ENCODE results near the gene POLD1. TPM values are rescaled to one million over a fixed set of nuclear protein-coding genes. Genes with fewer than 3 reads are reported as not detected.

POLD1 gene
- total and polyA plus RNA-seq, 2 of the 13 experiments (the other 11 are each of a cell fraction or from before 2014, with no cell fraction given), result 17.4 to 54.0 TPM

DNA sequence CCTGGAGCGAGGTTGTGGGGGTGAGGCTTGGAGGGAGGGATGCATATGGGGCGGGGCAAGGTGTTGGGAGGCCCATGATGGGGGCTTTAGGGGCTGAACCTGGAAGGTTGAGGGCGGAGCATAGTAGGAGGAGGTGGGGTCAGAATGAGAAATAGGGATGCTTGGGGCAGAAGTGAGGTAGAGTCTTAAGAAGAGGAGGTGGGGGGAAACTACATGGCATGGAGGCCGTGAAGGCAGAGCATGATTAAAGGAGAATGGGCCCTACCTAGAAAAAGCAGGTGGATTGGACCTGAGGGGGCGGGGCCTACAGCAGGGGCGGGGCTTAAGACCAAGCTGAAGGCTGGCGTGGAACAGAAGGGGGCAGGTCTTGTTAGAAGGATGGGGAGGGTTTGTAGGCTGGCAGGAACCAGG is 7.1 kb upstream of the POLD1 start:
- ChIA-PET POLR2A (interaction anchor here (2.1 kb wide), 1 partner anchor 48 kb away, joined by 10 read pairs; the partner anchor contains the start of gene KCNC3), CTCF (ENCODE audit: low intra/inter-chr PET ratio, low total read pairs) (no interaction called here)
- Histone ChIP-seq H2AFZ (ENCODE audit: low read length) (no peak overlapping the region), H3K36me3 (replicated peaks in 1 of 2; ENCODE audit: control insufficient read depth in 1 of 2, insufficient read depth in 2 of 2, low read length in 2 of 2) (peaks cover 18 to 33% of the 10 kb centered on the region in 2 experiments; a peak in 4 of 5 replicates), H3K79me2 (ENCODE audit: insufficient read depth, low read length) (no peaks in the 10 kb centered on the region), H3K4me2 (ENCODE audit: low read depth, low read length) (0 out of 2 replicates have a peak overlapping the region, but pooled peaks have one; percentile 18), H3K27ac (ENCODE audit: extremely low read length, insufficient read depth, low read length) (no peak overlapping the region), H3K27me3 (ENCODE audit: control insufficient read depth in 1 of 2, insufficient read depth in 2 of 2, low read length in 2 of 2) (no peaks in the 10 kb centered on the region; a peak in 1 of 5 replicates), H3K4me1 (ENCODE audit: insufficient read depth, low read length) (no peaks in the 10 kb centered on the region), H3K9me3 (ENCODE audit: low read length) (no peaks in the 10 kb centered on the region), H3K4me3 (replicated peaks in 1 of 3; ENCODE audit: insufficient read depth in 1 of 3, low read depth in 2 of 3, low read length in 3 of 3) (peak overlapping the region in 1 of 3 experiments; percentile 16; a peak in 1 of 6 replicates), H4K20me1 (ENCODE audit: insufficient read depth, low read length) (no peaks in the 10 kb centered on the region), H3K9ac (ENCODE audit: insufficient read depth, low read depth, low read length) (no peak overlapping the region)
- 71% methylated on average over 7 of the region's 7 CpGs for WGBS (ENCODE audit: low lambda C conversion rate)
- intact Hi-C loops (cut with micrococcal nuclease; ENCODE audit: unreplicated experiment) (no loop called here), in situ Hi-C loops (cut with HindIII; ENCODE audit: extremely low pct_ligation_motif_present, low pct_unique_long_range_greater_than_20kb) (loop anchor here (10.0 kb wide), 1 partner anchor 88 kb away; no protein-coding TSS in a partner anchor)
- ATAC-seq, result peak; percentile 39
- FAIRE-seq, result no peak
- TF ChIP-seq PCBP2 (optimal IDR thresholded peaks at IDR 0.05; ENCODE audit: low read depth, low read length, poor library complexity, severe bottlenecking), result no peak
- TF ChIP-seq RXRB (CRISPR knock-in tag; IDR thresholded peaks at IDR 0.05; ENCODE audit: borderline replicate concordance), result no peak
- TF ChIP-seq ELF4 (CRISPR knock-in tag; IDR thresholded peaks at IDR 0.05; ENCODE audit: borderline replicate concordance), result no peak
- TF ChIP-seq HDAC2 (CRISPR knock-in tag; IDR thresholded peaks at IDR 0.05), result no peak
- 0 out of 2 replicates have a peak, but pooled peaks have one; percentile 3 for TF ChIP-seq ZNF430 (CRISPR knock-in tag; IDR thresholded peaks at IDR 0.05)
- TF ChIP-seq GATAD2A (CRISPR knock-in tag; IDR thresholded peaks at IDR 0.05), result no peak
- TF ChIP-seq NFRKB (IDR thresholded peaks at IDR 0.05), result no peak
- no peak for TF ChIP-seq GTF2F1 (IDR thresholded peaks at IDR 0.05; ENCODE audit: low read length)
- no TSS peak for BruUV-seq (replicated peaks)
- peak; percentile 12 for DNase-seq (ENCODE audit: low spot score)

DNA sequence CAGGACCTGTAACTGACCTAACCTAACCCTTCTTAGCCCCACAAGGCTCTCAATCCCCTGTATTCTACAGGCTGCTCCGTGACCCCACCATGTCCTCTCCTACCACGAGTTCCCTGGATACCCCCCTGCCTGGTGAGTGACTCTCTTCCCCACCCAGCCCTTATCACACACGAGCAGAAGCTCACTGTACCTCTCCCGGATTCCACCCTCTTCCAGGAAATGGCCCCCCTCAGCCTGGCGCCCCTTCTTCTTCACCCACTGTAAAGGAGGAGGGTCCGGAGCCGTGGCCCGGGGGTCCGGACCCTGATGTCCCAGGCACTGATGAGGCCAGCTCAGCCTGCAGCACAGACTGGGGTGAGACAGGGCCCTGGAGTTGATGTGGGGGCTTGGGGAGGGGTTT is 6.6 kb upstream of the POLD1 start:
- Histone ChIP-seq H4K20me1 (ENCODE audit: insufficient read depth, low read length) (no peaks in the 10 kb centered on the region), H3K9ac (ENCODE audit: insufficient read depth, low read depth, low read length) (no peak overlapping the region)
- WGBS (ENCODE audit: low lambda C conversion rate), result 95% methylated on average over 9 of the region's 9 CpGs
- TF ChIP-seq RBM39 (IDR thresholded peaks at IDR 0.05; ENCODE audit: low read depth, low read length, poor library complexity, severe bottlenecking) (no peak), ZNF432 (CRISPR knock-in tag; IDR thresholded peaks at IDR 0.05; ENCODE audit: borderline replicate concordance) (no peak), HDAC6 (IDR thresholded peaks at IDR 0.05; ENCODE audit: low read depth, low read length) (no peak), GRHL1 (CRISPR knock-in tag; conservative IDR thresholded peaks at IDR 0.05) (no peak), ETV5 (CRISPR knock-in tag; IDR thresholded peaks at IDR 0.05; ENCODE audit: borderline replicate concordance) (no peak), RNF2 (conservative IDR thresholded peaks at IDR 0.05; ENCODE audit: low read depth) (no peak), MXD4 (CRISPR knock-in tag; IDR thresholded peaks at IDR 0.05) (no peak), FOXC1 (CRISPR knock-in tag; IDR thresholded peaks at IDR 0.05; ENCODE audit: borderline replicate concordance) (no peak)

More for the DNA sequence above, 6.6 kb upstream of the POLD1 start:
- Histone ChIP-seq H3K27ac (ENCODE audit: extremely low read length, insufficient read depth, low read length) (no peak overlapping the region), H3K36me3 (replicated peaks in 1 of 2; ENCODE audit: control insufficient read depth in 1 of 2, insufficient read depth in 2 of 2, low read length in 2 of 2) (peaks cover 18 to 33% of the 10 kb centered on the region in 2 experiments; a peak in 4 of 5 replicates), H3K4me2 (ENCODE audit: low read depth, low read length) (no peak overlapping the region), H2AFZ (ENCODE audit: low read length) (no peak overlapping the region), H3K4me3 (replicated peaks in 1 of 3; ENCODE audit: insufficient read depth in 1 of 3, low read depth in 2 of 3, low read length in 3 of 3) (no peak overlapping the region), H3K9me3 (ENCODE audit: low read length) (no peaks in the 10 kb centered on the region), H3K27me3 (ENCODE audit: control insufficient read depth in 1 of 2, insufficient read depth in 2 of 2, low read length in 2 of 2) (no peaks in the 10 kb centered on the region; a peak in 1 of 5 replicates), H3K4me1 (ENCODE audit: insufficient read depth, low read length) (no peaks in the 10 kb centered on the region), H3K79me2 (ENCODE audit: insufficient read depth, low read length) (no peaks in the 10 kb centered on the region)
- BruUV-seq (replicated peaks), result no TSS peak
- no peak for DNase-seq (ENCODE audit: low spot score)
- in situ Hi-C loops (cut with HindIII; ENCODE audit: extremely low pct_ligation_motif_present, low pct_unique_long_range_greater_than_20kb) (loop anchor here (10.0 kb wide), 1 partner anchor 87 kb away; no protein-coding TSS in a partner anchor), intact Hi-C loops (cut with micrococcal nuclease; ENCODE audit: unreplicated experiment) (no loop called here)
- POLR2A ChIA-PET, result interaction anchor here (2.1 kb wide), 1 partner anchor 48 kb away, joined by 10 read pairs; the partner anchor contains the start of gene KCNC3
- CTCF ChIA-PET (ENCODE audit: low intra/inter-chr PET ratio, low total read pairs), result no interaction called here
- no peak for ATAC-seq
- FAIRE-seq, result no peak

Data from HepG2 (cell line).